Smooth muscle cell (in vitro differentiated cells): ENCODE data around the gene CREBBP. TPM values are rescaled to one million over a fixed set of nuclear protein-coding genes. Genes with fewer than 3 reads are reported as not detected.

Source experiments
- DNase-seq: peaks from one replicate; lab custom pipeline; 2025; ENCODE audit not compliant: unreplicated experiment; lab: John Stamatoyannopoulos, UW
- H2AFZ ChIP-seq: fragments of 200-600 bp; sonication (generic); 2 replicates; pipeline ENCODE4 v1.6.0; 2016; ENCODE audit warnings: antibody characterized with exemption, low read depth, mild to moderate bottlenecking
- H3F3A ChIP-seq: fragments of 200-600 bp; sonication (generic); 2 replicates; pipeline ENCODE4 v1.6.0; 2017; ENCODE audit warnings: antibody characterized with exemption, low read depth
- H3K27ac ChIP-seq: fragments of 200-600 bp; sonication (generic); 2 replicates; pipeline ENCODE4 v1.5.1; 2016; ENCODE audit warnings: low read depth, mild to moderate bottlenecking
- H3K27me3 ChIP-seq: fragments of 200-600 bp; sonication (generic); 2 replicates; pipeline ENCODE4 v1.6.1; 2016; ENCODE audit warnings: low read depth, mild to moderate bottlenecking
- H3K36me3 ChIP-seq: fragments of 200-600 bp; sonication (generic); 2 replicates; pipeline ENCODE4 v1.5.1; 2016; ENCODE audit warnings: low read depth
- H3K4me1 ChIP-seq: fragments of 200-600 bp; sonication (generic); 2 replicates; pipeline ENCODE4 v1.5.1; 2016; ENCODE audit warnings: low read depth
- H3K4me2 ChIP-seq: fragments of 200-600 bp; sonication (generic); 2 replicates; pipeline ENCODE4 v1.6.0; 2016; ENCODE audit warnings: mild to moderate bottlenecking
- H3K4me3 ChIP-seq: fragments of 200-600 bp; sonication (generic); 2 replicates; pipeline ENCODE4 v1.5.1; 2016; ENCODE audit warnings: mild to moderate bottlenecking
- H3K79me2 ChIP-seq: fragments of 200-600 bp; sonication (generic); 2 replicates; pipeline ENCODE4 v1.6.0; 2016; ENCODE audit warnings: low read depth, mild to moderate bottlenecking
- H3K9ac ChIP-seq: fragments of 200-600 bp; sonication (generic); 2 replicates; pipeline ENCODE4 v1.6.0; 2016; ENCODE audit warnings: low read depth
- H3K9me3 ChIP-seq: fragments of 200-600 bp; sonication (generic); replicated peaks from 2 replicates; pipeline ENCODE4 v1.5.1; 2016; ENCODE audit warnings: low read depth
- H4K20me1 ChIP-seq: fragments of 200-600 bp; sonication (generic); 2 replicates; pipeline ENCODE4 v1.6.0; 2016; ENCODE audit warnings: low read depth
- CTCF ChIP-seq: fragments of 200-600 bp; sonication (generic); IDR thresholded peaks from 2 replicates; pipeline ENCODE4 v1.5.1; 2017; ENCODE audit warnings: borderline replicate concordance, mild to moderate bottlenecking, antibody characterized with exemption; ENCODE audit not compliant: insufficient read depth, poor library complexity, severe bottlenecking
- WGBS: methylation state at CpG from one replicate; pipeline ENCODE4 v1.1.7; 2016; ENCODE audit warnings: low lambda C conversion rate; 5-methylcytosine and 5-hydroxymethylcytosine counted together
- polyA plus RNA-seq: library from polyadenylated mRNA; unstranded; fragments of >200 nt; fragmentation: Nextera tagmentation; extraction: Ambion mirVana; gene quantifications from 2 replicates; pipeline ENCODE4 v1.2.1, GENCODE V29; 2016
- total RNA-seq: library from RNA; depleted of rRNA; stranded (reverse); fragments of >200 nt; gene quantifications from 2 replicates; pipeline ENCODE4 v1.2.3, GENCODE V29; 2014

Gene CREBBP
- total and polyA plus RNA-seq, 2 experiments from 2014 or later = 14.3 to 19.6 TPM

GRCh38 chr16:3878610-3879009 is 1.9 kb downstream of the CREBBP start:
- Histone ChIP-seq H3K36me3 (no peaks in the 10 kb centered on the region), H2AFZ (no peak overlapping the region), H3K9me3 (no peaks in the 10 kb centered on the region), H3K79me2 (peaks cover 62% of the 10 kb centered on the region), H3K4me3 (peak overlapping the region; percentile 97), H3K4me1 (peaks cover 25% of the 10 kb centered on the region), H3K9ac (peak overlapping the region; percentile 90), H3K27me3 (no peaks in the 10 kb centered on the region), H4K20me1 (peaks cover 62% of the 10 kb centered on the region), H3K4me2 (peak overlapping the region; percentile 99), H3F3A (peaks cover 3% of the 10 kb centered on the region), H3K27ac (no peak overlapping the region)
- DNase-seq = no peak
- 58% methylated on average over 8 of the region's 8 CpGs for WGBS
- TF ChIP-seq CTCF = no peak

- Histone ChIP-seq H3F3A (peaks cover 16% of the 10 kb centered on the region), H3K79me2 (peaks cover 81% of the 10 kb centered on the region), H3K27ac (peak overlapping the region; percentile 5), H4K20me1 (peaks cover 81% of the 10 kb centered on the region), H3K4me1 (peaks cover 40% of the 10 kb centered on the region), H2AFZ (no peak overlapping the region), H3K4me2 (peak overlapping the region; percentile 35), H3K27me3 (no peaks in the 10 kb centered on the region), H3K9me3 (no peaks in the 10 kb centered on the region), H3K36me3 (no peaks in the 10 kb centered on the region), H3K4me3 (no peak overlapping the region), H3K9ac (no peak overlapping the region)
- TF ChIP-seq CTCF = no peak
- WGBS = 67% methylated on average over 6 of the region's 6 CpGs
- DNase-seq = no peak
Measured at GRCh38 chr16:3876695-3877094, 3.8 kb downstream of the CREBBP start.

GRCh38 chr16:3876160-3876559 is 4.4 kb downstream of the CREBBP start:
- no peak for TF ChIP-seq CTCF
- Histone ChIP-seq H3F3A (peaks cover 18% of the 10 kb centered on the region), H3K27me3 (no peaks in the 10 kb centered on the region), H2AFZ (no peak overlapping the region), H3K27ac (no peak overlapping the region), H3K9ac (no peak overlapping the region), H3K4me3 (no peak overlapping the region), H3K9me3 (no peaks in the 10 kb centered on the region), H4K20me1 (peaks cover 87% of the 10 kb centered on the region), H3K36me3 (no peaks in the 10 kb centered on the region), H3K4me2 (peak overlapping the region; percentile 35), H3K79me2 (peaks cover 86% of the 10 kb centered on the region), H3K4me1 (peaks cover 40% of the 10 kb centered on the region)
- DNase-seq = no peak
